Keratinocyte (primary cell): ENCODE results near the gene C17orf113. TPM values are rescaled to one million over a fixed set of nuclear protein-coding genes. Genes with fewer than 3 reads are reported as not detected.

Experiments used
- DNase-seq: peaks from one replicate; pipeline ENCODE4 v3.0.0-alpha.2; 2011; ENCODE audit warnings: low read depth, missing footprints, low spot score
- FAIRE-seq: peaks from 2 replicates; lab custom pipeline; 2011; peaks lifted over from hg19 to GRCh38; lab: Jason Lieb, UNC
- H2AFZ ChIP-seq: 2 replicates; pipeline ENCODE4 v1.6.0; 2012; ENCODE audit warnings: low read length, control low read depth, inconsistent platforms; ENCODE audit not compliant: control insufficient read depth
- H3K27ac ChIP-seq: 2 replicates; pipeline ENCODE4 v1.5.1; 2011; ENCODE audit warnings: low read length; ENCODE audit not compliant: control insufficient read depth, insufficient read depth
- H3K27me3 ChIP-seq: 3 replicates; pipeline ENCODE4 v1.6.0; 2011; ENCODE audit warnings: low read length; ENCODE audit not compliant: control insufficient read depth, insufficient read depth; ENCODE audit errors: extremely low read depth
- H3K36me3 ChIP-seq, 2 experiments: 2 replicates in 1 of 2; 3 replicates in 1 of 2; pipeline ENCODE4 v1.5.1; 2011; ENCODE audit warnings: low read length in 2 of 2, mild to moderate bottlenecking in 1 of 2; ENCODE audit not compliant: control insufficient read depth in 2 of 2, insufficient read depth in 2 of 2; ENCODE audit errors: extremely low read depth in 1 of 2
- H3K4me1 ChIP-seq: 3 replicates; pipeline ENCODE4 v1.5.1; 2011; ENCODE audit warnings: low read length; ENCODE audit not compliant: control insufficient read depth, insufficient read depth; ENCODE audit errors: extremely low read depth
- H3K4me2 ChIP-seq: 3 replicates; pipeline ENCODE4 v1.6.0; 2011; ENCODE audit warnings: low read depth, low read length; ENCODE audit not compliant: control insufficient read depth, insufficient read depth; ENCODE audit errors: extremely low read depth
- H3K4me3 ChIP-seq, 3 experiments: fragments of 200-600 bp in 1 of 3; sonication (generic) in 1 of 3; 2 replicates in 2 of 3; 3 replicates in 1 of 3; pipeline ENCODE4 v1.5.1; 2011 to 2016; ENCODE audit warnings: low read length in 3 of 3, mild to moderate bottlenecking in 3 of 3, control low read depth in 2 of 3, inconsistent platforms in 1 of 3, low read depth in 1 of 3, mixed read lengths in 1 of 3, mixed run types in 1 of 3, moderate library complexity in 1 of 3; ENCODE audit not compliant: control insufficient read depth in 2 of 3, insufficient read depth in 2 of 3; ENCODE audit errors: extremely low read depth in 1 of 3
- H3K79me2 ChIP-seq: 2 replicates; pipeline ENCODE4 v1.6.0; 2012; ENCODE audit warnings: low read length; ENCODE audit not compliant: control insufficient read depth, insufficient read depth
- H3K9ac ChIP-seq: 3 replicates; pipeline ENCODE4 v1.6.0; 2011; ENCODE audit warnings: low read length; ENCODE audit not compliant: control insufficient read depth, insufficient read depth; ENCODE audit errors: extremely low read depth
- H3K9me1 ChIP-seq: 3 replicates; pipeline ENCODE4 v1.6.0; 2011; ENCODE audit warnings: low read length; ENCODE audit not compliant: control insufficient read depth, insufficient read depth; ENCODE audit errors: extremely low read depth
- H3K9me3 ChIP-seq: 2 replicates; pipeline ENCODE4 v1.5.1; 2012; ENCODE audit warnings: low read depth, low read length; ENCODE audit not compliant: control insufficient read depth
- H4K20me1 ChIP-seq: 3 replicates; pipeline ENCODE4 v1.6.0; 2011; ENCODE audit warnings: low read length; ENCODE audit not compliant: control insufficient read depth, insufficient read depth; ENCODE audit errors: extremely low read depth
- EZH2 ChIP-seq: IDR thresholded peaks from one replicate; pipeline ENCODE4 v1.6.1; 2012; ENCODE audit warnings: inconsistent platforms, mild to moderate bottlenecking, low read length, moderate library complexity
- dilution Hi-C: fragments of 300-500 bp; cut with MboI; formaldehyde crosslinking; loops from one replicate; pipeline ENCODE4 v1.7.0; 2020; ENCODE audit warnings: low sequenced_read_pairs; ENCODE audit not compliant: extremely low pct_ligation_motif_present
- polyA plus RNA-seq, 5 experiments: library from polyadenylated mRNA; depleted of rRNA in 3 of 5; stranded (reverse) in 3 of 5; stranded (forward) in 1 of 5; unstranded in 1 of 5; fragments of >200 nt; gene quantifications; 1 replicate in 1 of 5; 2 replicates in 3 of 5; 3 replicates in 1 of 5; pipeline versions ENCODE4 v1.2.1 to v1.2.3, GENCODE V29; 2011 to 2012; ENCODE audit warnings: missing spikeins in 2 of 5, low read depth in 1 of 5, low replicate concordance in 1 of 5
- TF ChIP-seq, protein P1 (sequence below), 3 experiments: IDR thresholded peaks in 1 of 3; conservative IDR thresholded peaks in 1 of 3; optimal IDR thresholded peaks in 1 of 3; 2 replicates in 2 of 3; 3 replicates in 1 of 3; pipeline versions ENCODE3 to v1.5.1; 2011; ENCODE audit warnings: low read length in 3 of 3, mild to moderate bottlenecking in 3 of 3, moderate library complexity in 2 of 3, control low read depth in 1 of 3, inconsistent platforms in 1 of 3; ENCODE audit not compliant: insufficient read depth in 2 of 3; ENCODE audit errors: extremely low read depth in 1 of 3

C17orf113 gene
- polyA plus RNA-seq, 1 donor (not counting 4 experiments of a cell fraction or from before 2014, with no cell fraction given), result 0.12 TPM

DNA sequence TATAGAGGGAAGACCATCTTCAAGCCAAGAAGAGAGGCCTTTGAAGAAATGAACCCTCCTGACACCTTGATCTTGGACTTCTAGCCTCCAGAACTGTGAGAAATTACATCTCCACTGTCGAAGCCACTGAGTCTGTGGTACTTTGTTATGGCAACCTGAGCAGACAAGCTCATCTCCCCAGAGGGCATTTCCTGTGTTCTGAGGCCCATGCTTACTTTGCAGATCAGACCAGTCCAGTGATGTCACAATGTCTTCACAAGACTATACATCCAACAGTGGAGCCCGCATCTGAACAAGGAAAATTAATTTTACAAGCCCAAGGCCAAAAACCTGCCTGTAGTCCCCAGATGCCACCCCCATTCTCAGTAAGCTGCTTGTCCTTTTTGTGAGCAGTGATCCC lies 14.8 kb upstream of the C17orf113 start:
- no peak for DNase-seq
- H3K4me1 ChIP-seq, result peaks cover 5% of the 10 kb centered on the region
- dilution Hi-C loops, result no loop called here

GRCh38 chr17:42062681-42063080 lies 12.3 kb upstream of the C17orf113 start:
- H3K4me1 ChIP-seq, result peaks cover 1% of the 10 kb centered on the region
- no peak overlapping the region for H3K27ac ChIP-seq
- no peaks in the 10 kb centered on the region for H3K27me3 ChIP-seq
- DNase-seq (no peak), FAIRE-seq (no peak)
- no peaks in the 10 kb centered on the region for H3K9me3 ChIP-seq
- no peaks in the 10 kb centered on the region for H4K20me1 ChIP-seq
- H3K4me3 ChIP-seq, result no peak overlapping the region
- no peaks in the 10 kb centered on the region for H3K36me3 ChIP-seq
- H3K9me1 ChIP-seq, result no peaks in the 10 kb centered on the region
- TF ChIP-seq EZH2, result no peak
- dilution Hi-C loops, result no loop called here
- H3K9ac ChIP-seq, result no peak overlapping the region
- no peak overlapping the region for H3K4me2 ChIP-seq
- H2AFZ ChIP-seq, result no peak overlapping the region
- no peaks in the 10 kb centered on the region for H3K79me2 ChIP-seq

More for the DNA sequence above, 14.8 kb upstream of the C17orf113 start:
- Histone ChIP-seq H3K9me1 (no peaks in the 10 kb centered on the region), H4K20me1 (no peaks in the 10 kb centered on the region), H3K79me2 (no peaks in the 10 kb centered on the region), H2AFZ (no peak overlapping the region), H3K4me2 (no peak overlapping the region), H3K27me3 (peaks cover 3% of the 10 kb centered on the region), H3K36me3 (no peaks in the 10 kb centered on the region), H3K4me3 (no peak overlapping the region), H3K9me3 (no peaks in the 10 kb centered on the region), H3K27ac (no peak overlapping the region), H3K9ac (no peak overlapping the region)
- no peak for FAIRE-seq
- no peak for TF ChIP-seq EZH2
- TF ChIP-seq, protein P1, sequence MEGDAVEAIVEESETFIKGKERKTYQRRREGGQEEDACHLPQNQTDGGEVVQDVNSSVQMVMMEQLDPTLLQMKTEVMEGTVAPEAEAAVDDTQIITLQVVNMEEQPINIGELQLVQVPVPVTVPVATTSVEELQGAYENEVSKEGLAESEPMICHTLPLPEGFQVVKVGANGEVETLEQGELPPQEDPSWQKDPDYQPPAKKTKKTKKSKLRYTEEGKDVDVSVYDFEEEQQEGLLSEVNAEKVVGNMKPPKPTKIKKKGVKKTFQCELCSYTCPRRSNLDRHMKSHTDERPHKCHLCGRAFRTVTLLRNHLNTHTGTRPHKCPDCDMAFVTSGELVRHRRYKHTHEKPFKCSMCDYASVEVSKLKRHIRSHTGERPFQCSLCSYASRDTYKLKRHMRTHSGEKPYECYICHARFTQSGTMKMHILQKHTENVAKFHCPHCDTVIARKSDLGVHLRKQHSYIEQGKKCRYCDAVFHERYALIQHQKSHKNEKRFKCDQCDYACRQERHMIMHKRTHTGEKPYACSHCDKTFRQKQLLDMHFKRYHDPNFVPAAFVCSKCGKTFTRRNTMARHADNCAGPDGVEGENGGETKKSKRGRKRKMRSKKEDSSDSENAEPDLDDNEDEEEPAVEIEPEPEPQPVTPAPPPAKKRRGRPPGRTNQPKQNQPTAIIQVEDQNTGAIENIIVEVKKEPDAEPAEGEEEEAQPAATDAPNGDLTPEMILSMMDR (optimal IDR thresholded peaks at IDR 0.05 in 1 of 3, IDR thresholded peaks at IDR 0.05 in 1 of 3, conservative IDR thresholded peaks at IDR 0.05 in 1 of 3; ENCODE audit: extremely low read depth in 1 of 3, insufficient read depth in 2 of 3, low read length in 3 of 3), result no peak
